Right forelimb (tissue), 1 donor: ENCODE results near the gene GLT8D2.
"Not testable (repeated sequence)": the region's sequence is repeated elsewhere in the genome, so short reads cannot be mapped to it uniquely, and the experiment has no call there.

Source experiments
- DNase-seq: peaks from one replicate; pipeline ENCODE4 v3.0.0-alpha.2; 2018

Gene GLT8D2

DNA sequence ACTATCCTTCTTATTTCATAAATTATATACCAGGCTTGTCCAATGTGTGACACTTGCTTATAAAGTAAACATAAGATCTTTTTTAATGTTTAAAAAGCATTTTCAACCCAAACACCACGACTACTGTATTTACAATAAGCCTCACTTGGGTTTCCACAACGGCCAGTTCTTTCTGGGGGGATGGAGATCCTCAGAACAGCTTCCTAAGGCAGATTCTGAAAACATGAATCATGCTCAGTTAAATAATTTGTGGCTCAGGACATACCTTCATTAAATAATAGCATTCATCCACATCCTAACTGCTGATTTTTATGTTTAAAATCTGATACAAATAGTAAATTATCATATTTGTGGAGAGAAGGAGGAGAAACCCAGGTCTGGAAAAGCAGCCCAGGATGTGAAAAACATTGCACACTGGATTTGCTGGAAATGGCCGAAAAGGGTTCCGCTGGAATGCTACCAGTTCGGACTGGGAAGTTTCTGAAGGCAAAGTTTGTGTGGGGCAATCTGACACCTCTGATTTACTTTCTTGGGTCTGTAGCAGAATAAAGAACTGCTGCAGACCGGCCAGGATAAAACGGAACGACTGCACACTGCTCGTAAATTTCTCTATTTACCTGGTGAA, 597 bp downstream of the GLT8D2 start:
- no peak for DNase-seq

DNA sequence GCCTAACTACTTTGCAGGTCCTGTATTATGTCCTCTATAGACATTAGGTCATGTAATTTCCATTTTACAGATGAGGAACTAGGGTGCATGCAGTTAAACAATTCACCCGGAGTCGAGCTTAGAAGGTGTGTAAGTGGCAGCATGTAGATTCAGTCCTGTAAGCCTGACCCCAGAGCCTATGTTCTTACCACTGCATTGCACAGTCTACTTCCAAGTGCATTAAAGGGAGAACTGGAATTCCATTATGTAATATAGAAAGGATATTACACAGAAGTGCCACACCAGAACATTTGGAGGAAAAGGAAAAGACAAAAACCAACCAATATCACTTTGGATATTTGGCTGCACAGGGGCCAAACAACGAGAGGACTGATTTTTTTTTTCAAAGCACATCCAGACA, 1.2 kb downstream of the GLT8D2 start:
- DNase-seq: no peak

DNA sequence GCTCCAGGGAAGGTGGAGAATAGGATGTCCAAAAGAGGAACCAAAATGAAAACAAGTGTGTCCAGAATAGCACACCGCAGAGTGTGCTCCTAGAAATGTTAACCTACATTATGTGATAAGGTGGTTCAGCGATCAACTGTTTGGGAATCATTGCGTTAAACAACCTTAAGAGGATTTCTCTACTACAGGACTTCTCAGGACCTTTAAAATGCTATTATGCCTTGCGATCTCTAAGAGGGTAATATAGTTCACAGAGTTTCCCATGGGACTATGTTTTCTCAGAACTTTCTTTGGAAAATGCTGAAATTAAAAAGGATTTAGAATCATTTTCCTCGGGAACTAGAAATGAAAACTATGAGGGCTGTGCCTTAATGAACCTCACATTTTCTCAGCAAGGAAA, 1.8 kb downstream of the GLT8D2 start:
- DNase-seq: no peak

DNA sequence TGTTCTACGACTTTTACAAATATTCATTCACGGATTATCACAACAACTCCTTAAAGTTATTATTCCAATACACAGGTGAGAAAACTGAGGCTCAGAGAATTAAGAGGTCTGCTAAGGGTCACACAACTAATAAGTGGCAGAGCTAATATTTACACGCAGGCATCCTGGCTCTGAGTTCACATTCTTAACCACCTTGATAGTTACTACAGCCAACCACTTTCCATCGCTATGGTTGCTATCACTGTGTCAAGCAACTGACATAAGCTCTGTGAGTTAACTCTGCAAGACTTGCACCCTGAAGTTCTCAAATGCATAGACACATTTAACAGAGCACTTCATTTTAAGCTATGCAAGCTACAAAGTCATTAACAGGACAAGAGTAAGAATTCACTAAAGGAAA, 3.7 kb downstream of the GLT8D2 start:
- no peak for DNase-seq

DNA sequence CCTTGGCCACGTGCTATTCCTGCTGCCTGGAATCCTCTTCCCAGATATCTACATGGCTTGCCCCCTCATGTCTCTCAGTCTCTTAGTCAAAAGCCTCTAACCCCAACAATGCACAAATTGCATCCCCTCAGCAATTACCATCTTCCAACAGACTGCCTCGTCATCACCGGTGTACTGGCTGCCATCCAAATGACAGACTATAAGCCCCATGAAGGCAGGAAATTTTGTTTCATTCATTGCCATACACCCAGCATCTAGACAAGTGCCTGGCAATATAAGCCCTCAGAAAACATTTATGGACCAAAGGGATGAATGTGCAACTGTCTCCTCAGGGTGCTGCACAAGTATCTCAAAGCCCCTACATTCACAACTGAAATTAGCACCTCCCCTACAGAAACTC, 5.8 kb downstream of the GLT8D2 start:
- DNase-seq: no peak

DNA sequence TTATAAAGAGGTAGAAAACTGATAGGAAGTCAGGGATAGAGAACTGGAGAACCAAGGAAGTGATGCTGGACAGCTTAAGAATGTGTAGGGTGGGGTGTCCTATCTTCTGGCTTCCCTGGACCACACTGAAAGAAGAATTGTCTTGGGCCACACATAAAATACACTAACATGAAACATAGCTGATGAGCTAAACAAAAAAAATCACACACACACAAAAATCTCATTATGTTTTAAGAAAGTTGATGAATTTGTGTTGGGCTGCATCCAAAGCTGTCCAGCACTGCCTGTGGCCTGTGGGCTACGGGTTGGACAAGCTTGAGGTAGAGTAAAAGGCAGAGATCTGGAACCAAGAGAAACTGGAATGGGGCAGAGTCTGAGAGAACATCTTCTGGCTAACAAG, 7.4 kb downstream of the GLT8D2 start:
- no peak for DNase-seq

DNA sequence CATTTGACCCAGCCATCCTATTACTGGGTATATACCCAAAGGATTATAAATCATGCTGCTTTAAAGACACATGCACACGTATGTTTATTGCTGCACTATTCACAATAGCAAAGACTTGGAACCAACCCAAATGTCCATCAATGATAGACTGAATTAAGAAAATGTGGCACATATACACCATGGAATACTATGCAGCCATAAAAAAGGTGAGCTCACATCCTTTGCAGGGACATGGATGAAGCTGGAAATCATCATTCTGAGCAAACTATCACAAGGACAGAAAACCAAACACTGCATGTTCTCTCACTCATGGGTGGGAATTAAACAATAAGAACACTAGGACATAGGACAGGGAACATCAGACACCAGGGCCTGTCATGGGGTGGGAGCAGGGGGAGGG, 10.2 kb downstream of the GLT8D2 start:
- not testable (repeated sequence) for DNase-seq

DNA sequence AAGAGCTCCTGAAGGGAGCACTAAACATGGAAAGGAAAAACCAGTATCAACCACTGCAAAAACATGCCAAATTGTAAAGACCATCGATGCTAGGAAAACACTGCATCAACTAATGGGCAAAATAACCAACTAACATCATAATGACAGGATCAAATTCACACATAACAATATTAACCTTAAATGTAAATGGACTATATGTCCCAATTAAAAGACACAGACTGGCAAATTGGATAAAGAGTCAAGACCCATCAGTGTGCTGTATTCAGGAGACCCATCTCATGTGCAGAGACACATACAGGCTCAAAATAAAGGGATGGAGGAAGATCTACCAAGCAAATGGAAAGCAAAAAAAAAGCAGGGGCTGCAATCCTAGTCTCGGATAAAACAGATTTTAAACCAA, 13.8 kb downstream of the GLT8D2 start:
- DNase-seq: not testable (repeated sequence)

DNA sequence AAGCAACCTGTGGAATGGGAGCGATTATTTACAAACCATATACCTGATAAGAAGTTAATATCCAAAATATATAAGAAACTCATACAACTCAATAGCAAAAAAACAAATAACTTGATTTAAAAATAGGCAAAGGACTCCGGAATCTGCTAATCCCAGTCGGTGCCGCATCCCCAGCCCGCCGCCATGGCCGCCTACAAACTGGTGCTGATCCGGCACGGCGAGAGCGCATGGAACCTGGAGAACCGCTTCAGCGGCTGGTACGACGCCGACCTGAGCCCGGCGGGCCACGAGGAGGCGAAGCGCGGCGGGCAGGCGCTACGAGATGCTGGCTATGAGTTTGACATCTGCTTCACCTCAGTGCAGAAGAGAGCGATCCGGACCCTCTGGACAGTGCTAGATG, 19.4 kb downstream of the GLT8D2 start:
- not testable (repeated sequence) for DNase-seq

DNA sequence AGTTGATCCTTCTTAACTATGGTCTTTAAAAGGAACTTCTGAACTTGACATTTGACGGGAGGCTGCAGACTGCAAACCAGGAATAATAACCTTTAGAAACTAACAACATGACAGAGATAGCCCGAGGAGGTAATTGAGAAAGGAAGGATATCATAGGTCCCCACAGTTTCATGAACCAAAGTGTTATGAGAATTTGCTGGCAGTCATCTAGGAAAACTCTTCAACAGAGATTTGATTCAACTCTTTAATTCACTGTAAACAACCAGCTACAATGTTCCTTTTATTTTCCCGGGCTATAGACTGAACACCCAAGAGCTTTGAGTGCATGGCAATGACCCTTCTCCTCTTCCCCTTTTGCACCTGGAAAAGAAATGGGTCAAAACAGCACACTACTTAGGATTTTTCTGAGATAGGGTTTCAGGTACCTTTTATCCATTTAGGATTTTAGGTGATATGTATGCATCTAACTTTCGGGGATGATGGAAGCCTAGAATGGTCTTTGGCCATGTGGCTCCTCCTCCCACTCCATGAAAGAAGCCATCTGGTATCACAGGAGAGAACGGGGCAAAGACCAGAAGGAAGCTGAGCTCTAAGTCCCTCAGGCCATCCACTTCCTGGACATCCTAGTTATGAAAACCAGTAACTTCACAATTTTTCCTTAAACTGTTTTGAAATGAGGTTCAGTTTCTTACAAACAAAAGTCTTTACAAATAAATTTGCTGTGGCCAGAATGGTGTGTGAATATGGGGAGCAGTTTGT, 23.0 kb downstream of the GLT8D2 start:
- DNase-seq: no peak

DNA sequence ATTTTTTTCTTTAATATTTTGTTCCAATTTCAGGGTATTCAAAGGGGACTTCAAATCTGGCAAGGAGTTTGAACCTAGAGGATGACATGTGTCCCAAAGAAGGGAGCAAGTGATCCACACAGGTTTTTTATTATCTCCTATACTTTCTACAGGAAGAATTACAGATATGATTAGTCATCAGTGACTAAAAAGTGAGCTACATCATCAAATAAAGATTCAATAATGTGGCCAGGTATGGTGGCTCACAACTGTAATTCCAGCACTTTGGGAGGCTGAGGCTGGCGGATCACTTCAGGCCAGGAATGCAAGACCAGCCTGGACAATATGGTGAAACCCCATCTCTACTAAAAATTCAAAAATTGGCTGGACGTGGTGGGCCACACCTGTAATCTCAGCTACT, 24.2 kb downstream of the GLT8D2 start:
- no peak for DNase-seq

DNA sequence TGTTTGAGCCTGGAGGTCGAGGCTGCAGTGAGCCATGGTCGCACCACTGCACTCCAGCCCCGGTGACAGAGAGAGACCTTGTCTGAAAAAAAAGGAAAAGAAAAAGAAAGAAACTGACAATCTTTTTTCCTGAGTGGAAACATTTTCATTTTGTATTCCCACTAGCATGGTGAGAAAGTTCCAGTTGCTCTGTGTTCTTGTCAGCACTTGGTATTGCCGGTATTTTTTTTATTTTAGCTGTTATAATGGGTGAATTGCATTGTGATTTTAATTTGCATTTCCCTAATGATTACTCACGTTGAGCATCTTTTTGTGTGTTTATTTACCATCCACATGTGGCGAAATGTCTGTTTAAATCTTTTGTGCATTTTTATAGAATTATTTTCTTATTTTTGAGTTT, 25.6 kb downstream of the GLT8D2 start:
- DNase-seq: no peak

DNA sequence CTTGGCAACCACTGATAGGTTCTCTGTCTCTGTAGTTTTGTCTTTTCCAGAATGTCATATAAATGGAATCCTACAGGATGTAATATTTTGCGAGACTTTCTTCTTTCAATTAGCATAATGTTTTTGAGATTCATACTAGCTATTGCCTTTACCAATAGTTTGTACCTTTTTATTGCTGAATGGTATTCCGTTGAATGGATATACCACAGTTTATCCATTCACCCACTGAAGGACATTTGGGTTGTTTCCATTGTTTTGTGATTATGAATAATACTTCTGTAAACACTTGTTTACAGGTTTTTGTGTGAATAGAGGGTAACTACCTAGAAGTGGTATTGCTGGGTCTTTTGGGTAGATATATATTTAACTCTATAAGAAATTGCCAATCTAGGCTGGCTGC, 26.3 kb downstream of the GLT8D2 start:
- DNase-seq: no peak

DNA sequence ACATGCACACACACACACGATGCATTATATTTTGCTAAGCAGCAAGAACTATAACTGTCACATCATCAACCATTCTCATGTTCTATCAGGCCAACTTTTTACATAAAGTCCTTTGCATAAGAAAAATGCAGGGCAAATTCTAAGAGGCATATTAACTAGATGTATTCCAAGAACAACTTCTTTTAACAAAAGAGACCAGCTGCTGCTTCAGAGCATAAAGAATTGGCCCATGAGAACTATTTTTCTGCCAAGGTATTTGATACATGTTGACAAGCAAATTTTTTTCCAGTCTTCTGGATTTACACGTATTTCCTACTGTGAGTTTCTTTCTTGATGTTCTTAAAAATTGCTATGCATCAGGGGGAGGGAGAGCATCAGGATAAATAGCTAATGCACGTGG, 27.2 kb downstream of the GLT8D2 start:
- DNase-seq: no peak

DNA sequence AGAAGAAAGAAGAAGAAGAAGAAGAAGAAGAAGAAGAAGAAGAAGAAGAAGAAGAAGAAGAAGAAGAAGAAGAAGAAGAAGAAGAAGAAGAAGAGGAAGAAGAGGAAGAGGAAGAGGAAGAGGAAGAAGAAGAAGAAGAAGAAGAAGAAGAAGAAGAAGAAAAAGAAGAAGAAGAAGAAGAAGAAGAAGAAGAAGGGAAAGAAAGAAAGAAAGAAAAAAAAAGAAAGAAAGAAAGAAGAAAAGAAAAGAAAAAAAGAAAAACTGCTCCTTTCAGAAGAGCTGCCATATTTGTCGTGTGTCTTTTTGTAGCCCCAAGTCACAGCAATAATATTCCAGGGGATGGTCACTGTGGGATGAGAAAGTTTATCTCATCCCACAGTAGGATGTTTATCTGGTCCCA, 28.1 kb downstream of the GLT8D2 start:
- not testable (repeated sequence) for DNase-seq

DNA sequence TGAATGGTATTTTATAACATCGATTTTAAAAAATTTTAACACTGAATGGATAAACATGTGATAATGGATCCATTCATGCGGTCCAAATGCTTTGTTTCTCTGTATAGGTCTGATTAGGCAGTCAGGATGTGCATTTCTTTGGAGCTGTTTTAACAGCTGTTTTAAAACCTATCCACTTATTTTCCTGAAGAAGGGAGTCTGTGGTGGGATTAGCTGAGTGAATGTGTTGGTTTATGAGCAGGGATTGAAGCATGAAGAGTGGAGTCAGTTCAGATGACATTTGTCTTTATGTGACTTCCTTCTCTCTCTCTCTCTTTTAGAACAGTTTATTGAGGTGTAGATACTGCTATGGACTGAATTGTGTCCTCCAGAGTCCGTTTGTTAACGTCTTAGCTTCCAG, 37.7 kb downstream of the GLT8D2 start:
- no peak for DNase-seq

DNA sequence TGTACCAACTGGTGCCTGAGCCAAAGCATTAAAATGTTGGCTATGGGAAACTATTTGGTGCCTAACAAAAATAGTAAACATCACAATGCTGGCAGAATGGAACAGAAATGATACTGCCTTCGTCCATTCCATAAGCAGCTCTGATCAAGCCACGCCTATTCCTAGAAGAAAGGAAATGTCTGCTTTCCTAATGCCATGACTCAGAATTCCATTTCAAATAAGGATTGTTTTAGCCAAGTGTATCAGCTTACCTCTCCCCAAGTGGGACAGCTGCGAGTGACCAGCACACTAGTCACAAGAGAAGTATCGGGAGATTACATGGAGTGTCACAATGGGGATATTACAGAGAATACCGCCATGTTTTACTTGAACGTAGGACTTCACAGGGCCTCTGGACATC, 38.7 kb downstream of the GLT8D2 start:
- no peak for DNase-seq

DNA sequence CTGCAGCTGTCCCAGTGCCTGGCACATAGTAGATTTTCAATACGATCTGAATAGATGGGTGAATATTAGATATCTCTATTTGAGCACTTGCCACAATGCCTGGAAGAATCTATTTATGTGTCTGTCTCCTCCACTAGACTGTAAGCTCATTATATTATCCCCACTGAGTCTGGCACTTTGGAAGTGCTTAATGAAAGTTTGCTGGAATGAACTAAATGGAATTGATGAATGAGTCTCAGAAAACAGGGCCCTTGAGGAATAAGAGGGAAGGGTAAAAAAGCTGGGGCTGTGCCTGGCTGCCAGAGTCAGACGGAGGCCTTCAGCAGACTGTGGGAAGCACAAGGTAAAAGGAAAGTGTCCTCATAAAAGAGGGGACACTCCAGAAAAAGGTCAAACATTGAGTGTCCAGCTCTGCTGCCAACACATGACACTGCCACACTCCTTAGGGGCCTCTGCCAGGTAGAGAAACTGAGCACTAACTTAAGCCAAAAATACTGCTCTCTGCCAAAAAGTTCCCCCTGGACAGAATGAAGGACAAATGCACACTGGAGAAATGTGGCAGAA, 39.3 kb downstream of the GLT8D2 start:
- no peak for DNase-seq

DNA sequence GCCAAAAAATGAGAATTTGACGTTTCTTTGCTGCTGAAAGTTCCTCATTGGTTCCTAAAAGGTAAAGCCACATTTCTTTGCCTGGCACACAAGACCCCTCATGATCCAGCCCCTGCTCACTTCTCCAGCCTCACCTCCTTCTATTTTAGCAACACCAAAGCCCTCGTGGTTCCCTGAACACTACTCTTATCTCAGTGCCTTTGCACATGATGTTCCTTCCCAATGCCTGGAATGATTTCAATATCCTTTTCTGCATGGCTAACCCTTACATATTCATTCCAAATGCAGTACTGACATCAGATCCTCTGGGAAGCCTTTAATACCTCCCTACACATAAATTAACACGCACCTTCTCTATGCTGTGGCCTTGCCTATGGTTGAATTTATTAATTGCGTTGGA, 39.9 kb downstream of the GLT8D2 start:
- DNase-seq: no peak

DNA sequence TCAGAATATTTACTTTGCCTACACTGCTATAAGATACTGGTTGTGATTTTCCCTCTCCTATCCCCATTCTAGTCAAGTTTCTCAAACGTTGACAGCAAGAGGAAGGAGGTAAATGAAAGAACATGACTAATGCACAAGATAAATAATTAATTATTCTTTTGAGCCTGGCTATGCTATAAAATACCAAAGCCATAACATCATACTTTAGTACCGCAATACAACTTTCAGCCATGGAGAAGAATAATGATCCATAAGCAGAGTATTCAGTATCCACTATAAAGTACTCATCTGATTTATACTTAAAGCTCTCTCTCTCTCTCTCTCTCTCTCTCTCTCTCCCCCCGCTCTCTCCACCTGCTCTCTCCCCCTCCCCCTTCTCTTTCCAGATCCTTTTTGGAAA, 43.1 kb downstream of the GLT8D2 start:
- DNase-seq: no peak

DNA sequence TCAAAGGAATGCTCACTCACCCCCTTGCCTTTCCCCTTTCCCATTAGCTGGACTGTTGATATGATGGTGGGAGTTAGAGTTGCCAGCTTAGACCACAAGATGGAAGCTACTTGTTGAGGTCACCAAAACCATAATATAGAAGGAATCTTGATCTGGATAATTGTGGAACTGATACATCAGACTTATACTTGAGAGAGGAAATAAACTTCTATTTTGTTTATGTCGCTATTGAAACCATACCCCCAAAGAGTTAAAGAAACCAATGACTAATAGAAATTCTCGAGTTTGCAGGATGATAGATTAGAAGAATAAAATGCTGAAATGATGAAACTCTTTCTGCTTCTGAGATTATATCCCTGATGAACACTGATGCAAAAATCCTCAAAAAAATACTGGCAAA, 46.4 kb downstream of the GLT8D2 start:
- no peak for DNase-seq

DNA sequence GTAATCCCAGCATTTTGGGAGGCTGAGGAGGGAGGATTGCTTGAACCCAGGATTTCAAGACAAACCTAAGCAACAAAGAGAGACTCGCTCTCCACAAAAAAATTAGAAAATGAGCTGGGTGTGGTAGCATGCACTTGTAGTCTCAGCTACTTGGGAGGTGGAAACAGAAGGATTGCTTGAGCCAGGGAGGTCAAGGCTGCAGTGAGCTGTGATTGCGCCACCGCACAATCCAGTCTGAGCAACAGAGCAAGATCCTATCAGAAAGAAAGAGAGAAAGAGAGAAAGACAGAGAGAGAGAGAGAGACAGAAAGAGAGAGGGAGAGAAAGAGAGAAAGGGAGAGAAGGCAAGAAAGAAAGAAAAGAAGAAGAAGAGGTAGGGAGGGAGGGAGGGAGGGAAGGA, 47.3 kb downstream of the GLT8D2 start:
- no peak for DNase-seq

DNA sequence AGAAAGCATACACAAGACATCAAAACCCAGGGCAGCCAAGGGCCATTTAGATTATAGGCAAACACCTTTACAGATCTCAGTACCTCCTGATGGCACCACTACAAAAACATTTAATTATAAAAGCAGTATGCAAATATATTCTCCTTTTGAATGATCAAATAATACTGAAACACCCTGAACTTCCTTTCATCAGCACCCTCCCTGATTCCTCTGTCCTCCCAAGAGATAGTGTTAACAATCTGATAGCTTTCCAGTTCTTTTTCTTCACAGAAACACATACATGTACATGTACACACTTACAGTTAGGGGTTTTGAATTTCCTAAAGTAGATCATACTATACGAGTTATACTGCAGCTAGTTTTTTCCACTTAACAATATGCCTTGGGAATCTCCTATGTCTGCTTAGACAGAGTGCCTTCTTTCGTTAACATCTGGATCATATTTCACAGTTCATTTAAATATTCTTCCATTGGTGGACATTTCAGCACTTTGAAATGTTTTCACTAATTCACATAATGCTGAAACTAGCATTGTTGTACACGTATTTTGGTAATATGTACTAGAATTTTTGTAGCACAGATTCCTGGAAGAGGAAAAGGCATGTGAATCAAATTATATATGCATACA, 49.1 kb downstream of the GLT8D2 start:
- DNase-seq: no peak

DNA sequence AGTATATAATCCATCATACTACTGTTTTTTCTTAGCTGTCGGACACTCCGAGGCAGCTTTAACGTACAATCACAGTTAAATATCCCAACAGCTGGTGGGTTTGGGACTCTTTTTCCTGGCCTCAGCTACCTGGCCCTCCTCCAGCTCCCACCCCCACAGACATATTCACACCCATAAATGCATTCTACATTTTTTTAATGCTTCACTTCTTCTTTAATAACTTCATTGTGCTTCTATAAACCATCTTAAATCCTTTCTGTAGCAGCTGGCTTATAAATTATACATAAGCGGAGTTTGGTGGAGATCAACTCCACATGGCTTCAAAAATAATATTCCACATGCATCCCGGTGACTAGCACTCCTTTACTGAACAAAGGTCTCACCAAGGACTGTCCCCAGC, 51.0 kb downstream of the GLT8D2 start:
- DNase-seq: peak; percentile 61
